HUES48 (cell line): Measurements from ENCODE around the gene MEGF11.

Experiments
- H3K27ac ChIP-seq: one replicate; pipeline ENCODE4 v1.7.0; 2013; ENCODE audit warnings: low read depth, low read length, inconsistent platforms
- H3K27me3 ChIP-seq: 2 replicates; pipeline ENCODE4 v1.6.1; 2013; ENCODE audit warnings: mild to moderate bottlenecking, low read length; ENCODE audit not compliant: control insufficient read depth, insufficient read depth
- H3K36me3 ChIP-seq: 2 replicates; pipeline ENCODE4 v1.6.1; 2013; ENCODE audit warnings: low read length; ENCODE audit not compliant: control insufficient read depth, insufficient read depth
- H3K4me1 ChIP-seq: 2 replicates; pipeline ENCODE4 v1.6.1; 2013; ENCODE audit warnings: mild to moderate bottlenecking, low read length; ENCODE audit not compliant: control insufficient read depth, insufficient read depth
- H3K4me3 ChIP-seq: 2 replicates; pipeline ENCODE4 v1.5.1; 2013; ENCODE audit warnings: mild to moderate bottlenecking, low read depth, low read length
- H3K9ac ChIP-seq: 2 replicates; pipeline ENCODE4 v1.6.1; 2013; ENCODE audit warnings: mild to moderate bottlenecking, low read depth, low read length, moderate library complexity
- H3K9me3 ChIP-seq: 2 replicates; pipeline ENCODE4 v1.6.1; 2013; ENCODE audit warnings: low read length; ENCODE audit not compliant: control insufficient read depth, insufficient read depth

Gene MEGF11

GRCh38 chr15:66211670-66212562 is 41.6 kb downstream of the MEGF11 start:
- Histone ChIP-seq H3K9ac (no peak overlapping the region), H3K27me3 (no peaks in the 10 kb centered on the region), H3K36me3 (no peaks in the 10 kb centered on the region), H3K4me3 (no peak overlapping the region), H3K4me1 (peaks cover 3% of the 10 kb centered on the region; the same call in 1 of the 2 replicates), H3K9me3 (no peaks in the 10 kb centered on the region), H3K27ac (no peak overlapping the region)

- H3K36me3 ChIP-seq: no peaks in the 10 kb centered on the region
- H3K4me3 ChIP-seq: no peak overlapping the region
- H3K9me3 ChIP-seq: no peaks in the 10 kb centered on the region
- H3K27me3 ChIP-seq: no peaks in the 10 kb centered on the region
- H3K4me1 ChIP-seq: peaks cover 3% of the 10 kb centered on the region; the same call in 1 of the 2 replicates
- no peak overlapping the region for H3K27ac ChIP-seq
- H3K9ac ChIP-seq: no peak overlapping the region
Measured at GRCh38 chr15:66210684-66211083, 42.9 kb downstream of the MEGF11 start.

GRCh38 chr15:66198757-66199156 is 54.8 kb downstream of the MEGF11 start:
- no peaks in the 10 kb centered on the region for H3K36me3 ChIP-seq
- H3K27ac ChIP-seq: no peak overlapping the region
- H3K9me3 ChIP-seq: no peaks in the 10 kb centered on the region
- no peak overlapping the region for H3K9ac ChIP-seq
- no peak overlapping the region for H3K4me3 ChIP-seq
- H3K4me1 ChIP-seq: no peaks in the 10 kb centered on the region
- H3K27me3 ChIP-seq: no peaks in the 10 kb centered on the region

- Histone ChIP-seq H3K4me3 (no peak overlapping the region), H3K9ac (no peak overlapping the region), H3K36me3 (no peaks in the 10 kb centered on the region), H3K4me1 (no peaks in the 10 kb centered on the region), H3K27me3 (no peaks in the 10 kb centered on the region), H3K9me3 (no peaks in the 10 kb centered on the region), H3K27ac (no peak overlapping the region)
Measured at GRCh38 chr15:66196602-66197001, 56.9 kb downstream of the MEGF11 start.

- Histone ChIP-seq H3K9me3 (no peaks in the 10 kb centered on the region), H3K4me3 (no peak overlapping the region), H3K36me3 (no peaks in the 10 kb centered on the region), H3K27ac (no peak overlapping the region), H3K9ac (no peak overlapping the region), H3K27me3 (no peaks in the 10 kb centered on the region), H3K4me1 (no peaks in the 10 kb centered on the region)
Measured at GRCh38 chr15:66195621-66196230, 57.8 kb downstream of the MEGF11 start.

GRCh38 chr15:66193066-66193465 is 60.5 kb downstream of the MEGF11 start:
- no peak overlapping the region for H3K27ac ChIP-seq

GRCh38 chr15:66190746-66191145 is 62.8 kb downstream of the MEGF11 start:
- H3K9me3 ChIP-seq: no peaks in the 10 kb centered on the region
- no peak overlapping the region for H3K4me3 ChIP-seq
- no peaks in the 10 kb centered on the region for H3K36me3 ChIP-seq
- no peak overlapping the region for H3K9ac ChIP-seq
- no peaks in the 10 kb centered on the region for H3K4me1 ChIP-seq
- no peaks in the 10 kb centered on the region for H3K27me3 ChIP-seq
- no peak overlapping the region for H3K27ac ChIP-seq

More at GRCh38 chr15:66193066-66193465, 60.5 kb downstream of the MEGF11 start:
- H3K36me3 ChIP-seq: no peaks in the 10 kb centered on the region
- no peaks in the 10 kb centered on the region for H3K4me1 ChIP-seq
- no peaks in the 10 kb centered on the region for H3K27me3 ChIP-seq
- no peaks in the 10 kb centered on the region for H3K9me3 ChIP-seq
- H3K4me3 ChIP-seq: no peak overlapping the region
- H3K9ac ChIP-seq: no peak overlapping the region

- no peaks in the 10 kb centered on the region for H3K36me3 ChIP-seq
- H3K27me3 ChIP-seq: no peaks in the 10 kb centered on the region
- H3K27ac ChIP-seq: no peak overlapping the region
- no peak overlapping the region for H3K4me3 ChIP-seq
- H3K9me3 ChIP-seq: no peaks in the 10 kb centered on the region
- no peak overlapping the region for H3K9ac ChIP-seq
- peaks cover 11% of the 10 kb centered on the region for H3K4me1 ChIP-seq
Measured at GRCh38 chr15:66189291-66189690, 64.3 kb downstream of the MEGF11 start.

GRCh38 chr15:66188464-66188863 is 65.1 kb downstream of the MEGF11 start:
- Histone ChIP-seq H3K36me3 (no peaks in the 10 kb centered on the region), H3K27ac (no peak overlapping the region), H3K9ac (no peak overlapping the region), H3K27me3 (no peaks in the 10 kb centered on the region), H3K4me3 (no peak overlapping the region), H3K9me3 (no peaks in the 10 kb centered on the region), H3K4me1 (peaks cover 17% of the 10 kb centered on the region)

GRCh38 chr15:66187271-66187670 is 66.3 kb downstream of the MEGF11 start:
- Histone ChIP-seq H3K9me3 (no peaks in the 10 kb centered on the region), H3K36me3 (no peaks in the 10 kb centered on the region), H3K27ac (no peak overlapping the region), H3K9ac (no peak overlapping the region), H3K27me3 (no peaks in the 10 kb centered on the region), H3K4me3 (no peak overlapping the region), H3K4me1 (peaks cover 24% of the 10 kb centered on the region)
